HepG2 (cell line): ENCODE data around the gene APLNR. TPM values are rescaled to one million over a fixed set of nuclear protein-coding genes. Genes with fewer than 3 reads are reported as not detected.

Experiments used
- ATAC-seq: fragments of 200-7000 bp; cut with Tn5 transposase; 3 replicates; pipeline ENCODE4 v1.9.1; 2020; ENCODE audit warnings: mild to moderate bottlenecking, moderate library complexity
- BruUV-seq: library from RNA; stranded (reverse); fragments of 400-500 nt; replicated peaks from 2 replicates; lab custom pipeline; 2021; lab: Mats Ljungman, UMichigan
- CTCF ChIA-PET: fragments of 300-600 bp; formaldehyde crosslinking; extraction: SDS; loops from one replicate; lab custom pipeline; 2021; ENCODE audit warnings: low total read pairs, inconsistent platforms, low intra/inter-chr PET ratio; lab: Yijun Ruan, JAX
- POLR2A ChIA-PET: fragments of 350-600 bp; sonication (Branson Sonifier 250); formaldehyde crosslinking; loops from one replicate; lab custom pipeline; 2020; ENCODE audit warnings: antibody characterized with exemption, inconsistent platforms; lab: Yijun Ruan, JAX
- DNase-seq: peaks from one replicate; pipeline ENCODE4 v3.0.0-alpha.2; 2015; ENCODE audit warnings: low spot score
- FAIRE-seq: peaks from 3 replicates; lab custom pipeline; 2011; peaks lifted over from hg19 to GRCh38; lab: Jason Lieb, UNC
- H2AFZ ChIP-seq: one replicate; pipeline ENCODE4 v1.6.1; 2011; ENCODE audit warnings: low read length, inconsistent platforms
- H3K27ac ChIP-seq: fragments of 300-600 bp; 3 replicates; pipeline ENCODE4 v1.8.0; 2011; ENCODE audit warnings: mixed run types, mild to moderate bottlenecking, mixed read lengths, low read length, inconsistent platforms; ENCODE audit not compliant: insufficient read depth; ENCODE audit errors: extremely low read length
- H3K27me3 ChIP-seq, 2 experiments: fragments of 200-600 bp in 1 of 2; 2 replicates in 1 of 2; 3 replicates in 1 of 2; pipeline versions ENCODE4 v1.6.0 to v1.8.0; 2011; ENCODE audit warnings: low read length in 2 of 2, mild to moderate bottlenecking in 2 of 2, moderate library complexity in 2 of 2, inconsistent platforms in 1 of 2; ENCODE audit not compliant: insufficient read depth in 2 of 2, control insufficient read depth in 1 of 2
- H3K36me3 ChIP-seq, 2 experiments: fragments of 200-600 bp in 1 of 2; replicated peaks in 1 of 2; 2 replicates in 1 of 2; 3 replicates in 1 of 2; pipeline versions ENCODE4 v1.5.1 to v1.8.0; 2011; ENCODE audit warnings: low read length in 2 of 2, inconsistent platforms in 1 of 2; ENCODE audit not compliant: insufficient read depth in 2 of 2, control insufficient read depth in 1 of 2
- H3K4me1 ChIP-seq: 2 replicates; pipeline ENCODE4 v1.5.1; 2012; ENCODE audit warnings: low read length, inconsistent platforms; ENCODE audit not compliant: insufficient read depth
- H3K4me2 ChIP-seq: 2 replicates; pipeline ENCODE4 v1.6.0; 2011; ENCODE audit warnings: low read depth, low read length, inconsistent platforms
- H3K4me3 ChIP-seq, 3 experiments: fragments of 200-600 bp in 1 of 3; sonication (generic), shearing (Covaris generic) in 1 of 3; replicated peaks in 1 of 3; 2 replicates each; pipeline ENCODE4 v1.5.1; 2011 to 2016; ENCODE audit warnings: low read length in 3 of 3, inconsistent platforms in 2 of 3, low read depth in 2 of 3, mild to moderate bottlenecking in 2 of 3, control low read depth in 1 of 3, mixed read lengths in 1 of 3; ENCODE audit not compliant: insufficient read depth in 1 of 3
- H3K79me2 ChIP-seq: one replicate; pipeline ENCODE4 v1.6.1; 2011; ENCODE audit warnings: low read length, inconsistent platforms; ENCODE audit not compliant: insufficient read depth
- H3K9ac ChIP-seq: 2 replicates; pipeline ENCODE4 v1.6.0; 2011; ENCODE audit warnings: mild to moderate bottlenecking, low read depth, low read length, inconsistent platforms; ENCODE audit not compliant: insufficient read depth
- H3K9me3 ChIP-seq: 2 replicates; pipeline ENCODE4 v1.5.1; 2012; ENCODE audit warnings: mild to moderate bottlenecking, low read length
- H4K20me1 ChIP-seq: 2 replicates; pipeline ENCODE4 v1.6.0; 2011; ENCODE audit warnings: inconsistent platforms, mild to moderate bottlenecking, low read length, moderate library complexity; ENCODE audit not compliant: insufficient read depth
- ATF7-NPFF ChIP-seq: sonication (generic); formaldehyde crosslinking; IDR thresholded peaks from 2 replicates; pipeline ENCODE4 v1.8.1; 2023; ENCODE audit warnings: mild to moderate bottlenecking, low read depth, missing genetic modification reagents, moderate library complexity
- CSRNP2 ChIP-seq: sonication (generic); formaldehyde crosslinking; conservative IDR thresholded peaks from 2 replicates; pipeline ENCODE4 v1.8.0; 2022; ENCODE audit warnings: low read depth, missing genetic modification reagents
- HNF4A ChIP-seq: sonication (generic); formaldehyde crosslinking; IDR thresholded peaks from 2 replicates; pipeline ENCODE4 v1.4.0; 2020; ENCODE audit warnings: missing genetic modification reagents
- HNRNPLL ChIP-seq: fragments of 200-400 bp; formaldehyde crosslinking; IDR thresholded peaks from 2 replicates; pipeline ENCODE4 v1.6.1; 2017; ENCODE audit warnings: mild to moderate bottlenecking, low read depth, low read length; ENCODE audit not compliant: poor library complexity, severe bottlenecking
- JARID2 ChIP-seq: sonication (generic); formaldehyde crosslinking; IDR thresholded peaks from 2 replicates; pipeline ENCODE4 v1.8.1; 2023; ENCODE audit warnings: missing genetic modification reagents, inconsistent platforms; ENCODE audit not compliant: insufficient replicate concordance
- JUND ChIP-seq: sonication (generic); formaldehyde crosslinking; IDR thresholded peaks from 2 replicates; pipeline ENCODE4 v1.8.0; 2022; ENCODE audit warnings: mild to moderate bottlenecking, missing genetic modification reagents
- KDM2A ChIP-seq: sonication (generic); formaldehyde crosslinking; IDR thresholded peaks from 2 replicates; pipeline ENCODE4 v1.4.0; 2020; ENCODE audit warnings: low read depth, missing genetic modification reagents, borderline replicate concordance
- NFYC ChIP-seq: IDR thresholded peaks from 2 replicates; pipeline ENCODE4 v1.6.1; 2016; ENCODE audit warnings: missing genetic modification reagents, missing compliant biosample characterization
- NR2F2 ChIP-seq: IDR thresholded peaks from 2 replicates; pipeline ENCODE4 v1.6.1; 2012; ENCODE audit warnings: low read depth, inconsistent platforms, borderline replicate concordance
- SALL1 ChIP-seq: sonication (generic); formaldehyde crosslinking; IDR thresholded peaks from 2 replicates; pipeline ENCODE4 v1.8.0; 2022; ENCODE audit warnings: mild to moderate bottlenecking, missing genetic modification reagents
- TEAD2 ChIP-seq: sonication (generic); formaldehyde crosslinking; IDR thresholded peaks from 2 replicates; pipeline ENCODE4 v1.9.0; 2021; ENCODE audit warnings: missing genetic modification reagents
- USF2 ChIP-seq, 2 experiments: sonication (generic) in 1 of 2; formaldehyde crosslinking in 1 of 2; IDR thresholded peaks; 2 replicates each; pipeline versions ENCODE4 v1.5.1 to v1.6.1; 2011 to 2020; ENCODE audit warnings: borderline replicate concordance in 1 of 2, low read depth in 1 of 2, low read length in 1 of 2, mild to moderate bottlenecking in 1 of 2, missing genetic modification reagents in 1 of 2, moderate library complexity in 1 of 2
- ZNF207 ChIP-seq: fragments of 450-650 bp; IDR thresholded peaks from 2 replicates; pipeline ENCODE4 v1.6.1; 2016; ENCODE audit warnings: antibody characterized with exemption, borderline replicate concordance
- ZNF232 ChIP-seq: sonication (generic); formaldehyde crosslinking; IDR thresholded peaks from 2 replicates; pipeline ENCODE4 v1.4.0; 2020; ENCODE audit warnings: missing genetic modification reagents, borderline replicate concordance
- ZNF367 ChIP-seq: sonication (generic); formaldehyde crosslinking; IDR thresholded peaks from 2 replicates; pipeline ENCODE4 v1.4.0; 2020; ENCODE audit warnings: missing genetic modification reagents, borderline replicate concordance
- ZNF563 ChIP-seq: sonication (generic); formaldehyde crosslinking; IDR thresholded peaks from 2 replicates; pipeline ENCODE4 v1.8.0; 2022; ENCODE audit warnings: mild to moderate bottlenecking, moderate library complexity, missing genetic modification reagents
- ZNF761 ChIP-seq: sonication (generic); formaldehyde crosslinking; conservative IDR thresholded peaks from 2 replicates; pipeline ENCODE4 v1.4.0; 2020; ENCODE audit warnings: mild to moderate bottlenecking, missing genetic modification reagents
- ZZZ3 ChIP-seq: sonication (generic); formaldehyde crosslinking; IDR thresholded peaks from 2 replicates; pipeline ENCODE4 v1.4.0; 2020; ENCODE audit warnings: missing genetic modification reagents, mild to moderate bottlenecking, borderline replicate concordance
- in situ Hi-C: cut with HindIII; loops from 2 replicates; pipeline ENCODE4 v1.10.0; 2017; ENCODE audit warnings: low pct_unique_long_range_greater_than_20kb; ENCODE audit not compliant: extremely low pct_ligation_motif_present
- intact Hi-C: fragments of 100-400 bp; cut with micrococcal nuclease; formaldehyde crosslinking; loops from one replicate; pipeline ENCODE4 v1.10.0; 2022; ENCODE audit not compliant: unreplicated experiment
- polyA plus RNA-seq, 8 experiments: library from polyadenylated mRNA; depleted of rRNA in 3 of 8; stranded (reverse) in 7 of 8; unstranded in 1 of 8; fragments of >200 nt; fragmentation: Illumina TruSeq in 4 of 8; extraction: Trizol in 4 of 8; gene quantifications; 2 replicates each; pipeline versions ENCODE4 v1.2.1 to v1.2.3, GENCODE V29; 2011 to 2016; ENCODE audit warnings: low read depth in 4 of 8, missing spikeins in 1 of 8, mixed read lengths in 1 of 8; ENCODE audit not compliant: insufficient read depth in 1 of 8
- total RNA-seq, 5 experiments: library from RNA; depleted of rRNA; stranded (reverse); fragments of >200 nt; fragmentation: Illumina TruSeq; extraction: Trizol; gene quantifications; 2 replicates each; pipeline ENCODE4 v1.2.3, GENCODE V29; 2016; ENCODE audit warnings: low read depth in 1 of 5

Gene APLNR
- total and polyA plus RNA-seq, 2 of the 13 experiments (the other 11 are each of a cell fraction or from before 2014, with no cell fraction given): not detected

- TF ChIP-seq ZNF563 (CRISPR knock-in tag): no peak
- TF ChIP-seq HNRNPLL: no peak
- no peak for TF ChIP-seq ZZZ3 (CRISPR knock-in tag)
These were observed 8.4 kb downstream of the APLNR start (continued) for GRCh38 chr11:57228600-57228999.

GRCh38 chr11:57224537-57224936, 12.5 kb downstream of the APLNR start:
- no TSS peak for BruUV-seq
- no peak for DNase-seq
- in situ Hi-C loops (no loop called here), intact Hi-C loops (no loop called here)
- no peak overlapping the region for H2AFZ ChIP-seq
- no peaks in the 10 kb centered on the region for H3K4me1 ChIP-seq
- H4K20me1 ChIP-seq: no peaks in the 10 kb centered on the region
- no peak for TF ChIP-seq NFYC (CRISPR knock-in tag)
- TF ChIP-seq ZNF232: no peak
- no peak for TF ChIP-seq ZNF761 (CRISPR knock-in tag)
- TF ChIP-seq JARID2 (CRISPR knock-in tag): no peak
- no peak for TF ChIP-seq JUND (CRISPR knock-in tag)
- TF ChIP-seq NR2F2: no peak
- no peak for TF ChIP-seq USF2 (IDR thresholded peaks at IDR 0.05; ENCODE audit: low read depth, low read length)
- TF ChIP-seq USF2 (CRISPR knock-in tag; IDR thresholded peaks at IDR 0.05; ENCODE audit: borderline replicate concordance): no peak
- no peak for TF ChIP-seq HNF4A
- no peak for TF ChIP-seq SALL1
- no peak for TF ChIP-seq CSRNP2 (CRISPR knock-in tag)
- TF ChIP-seq ZNF207: no peak
- no peak for TF ChIP-seq ZNF367
- no peak for TF ChIP-seq TEAD2 (CRISPR knock-in tag)
- no peak for TF ChIP-seq KDM2A (CRISPR knock-in tag)
- TF ChIP-seq ATF7-NPFF (CRISPR knock-in tag): no peak
- no peaks in the 10 kb centered on the region for H3K9me3 ChIP-seq
- no peak overlapping the region for H3K27ac ChIP-seq
- H3K9ac ChIP-seq: no peak overlapping the region
- ChIA-PET CTCF (no interaction called here), POLR2A (no interaction called here)
- ATAC-seq: no peak
- 0 out of 5 replicates have a peak, but pooled peaks cover 0 to 1% of the 10 kb centered on the region in 2 experiments for H3K27me3 ChIP-seq
- FAIRE-seq: no peak
- H3K4me3 ChIP-seq: no peak overlapping the region
- H3K36me3 ChIP-seq: no peaks in the 10 kb centered on the region
- H3K79me2 ChIP-seq: no peaks in the 10 kb centered on the region
- no peak overlapping the region for H3K4me2 ChIP-seq
